ENCODE measurements around the gene ATG5.
"Not testable (repeated sequence)": the region's sequence is repeated elsewhere in the genome, so short reads cannot be mapped to it uniquely, and the experiment has no call there.

Gene ATG5

DNA sequence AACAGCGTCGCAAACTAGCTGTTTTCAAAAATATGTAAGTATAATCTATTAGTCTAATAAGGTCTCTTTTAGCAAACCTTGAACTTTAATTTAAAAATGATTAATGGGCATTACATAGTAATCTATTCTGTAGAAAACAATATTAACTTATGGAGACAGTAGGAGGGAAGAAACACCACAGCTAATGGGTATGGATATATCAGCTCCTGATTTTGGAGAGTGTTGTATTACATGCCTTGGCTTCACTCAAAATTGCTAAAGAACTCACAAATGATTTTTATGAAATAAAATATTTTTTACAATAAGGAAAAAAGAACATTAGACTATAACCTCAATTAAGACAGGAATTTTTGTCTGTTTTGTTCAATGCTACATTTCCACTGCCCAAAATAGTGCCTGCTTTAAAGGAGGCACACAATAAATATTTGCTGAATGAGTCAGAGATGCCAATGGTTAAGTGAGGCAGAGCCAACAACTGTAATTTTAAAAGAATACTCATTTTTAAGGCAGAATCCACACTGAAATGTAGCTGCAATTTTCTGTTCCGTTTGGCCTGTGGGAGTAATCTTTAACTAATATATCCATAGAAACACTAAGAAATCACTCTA is 15.7 kb downstream of the ATG5 start:
- no peak for DNase-seq

- DNase-seq: no peak
Observed at GRCh38 chr6:106308985-106309384, 16.6 kb downstream of the ATG5 start.

DNA sequence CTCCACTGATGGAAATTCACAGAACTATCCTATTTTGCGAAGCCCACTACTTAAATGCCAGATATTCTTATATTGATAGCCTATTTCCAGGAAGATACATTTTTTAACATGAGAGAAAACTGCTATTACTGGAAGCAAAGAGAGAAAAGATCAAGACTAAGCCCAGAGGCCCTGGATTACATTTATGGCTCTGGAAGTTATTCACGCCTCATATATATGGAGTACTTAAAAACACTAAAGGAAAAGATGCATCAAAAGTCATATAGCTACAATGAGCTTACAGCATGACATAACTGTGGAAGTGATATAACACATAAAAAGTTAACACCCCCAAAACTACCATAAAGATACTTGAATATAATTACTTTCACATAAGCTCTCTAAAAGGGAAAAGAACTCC is 19.8 kb downstream of the ATG5 start:
- no peak for DNase-seq

DNA sequence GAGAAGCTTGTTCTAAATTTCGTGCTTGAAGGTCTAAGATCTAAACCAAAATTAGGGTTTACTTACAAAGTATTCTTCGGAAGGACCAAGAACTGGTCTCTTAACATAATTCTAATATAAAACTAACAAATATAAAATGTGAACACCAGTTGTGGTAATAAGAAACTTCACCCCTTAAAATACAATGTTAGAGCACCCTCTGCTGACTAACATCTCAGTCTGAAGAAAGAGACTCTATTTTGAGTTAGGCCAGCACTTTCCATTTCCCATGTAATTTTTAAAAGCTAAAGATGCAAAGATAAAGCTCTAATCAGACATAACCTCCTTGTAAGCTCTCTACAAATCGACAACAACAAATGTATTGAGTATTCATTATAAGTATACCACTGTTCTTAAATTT is 24.6 kb downstream of the ATG5 start:
- no peak for DNase-seq

GRCh38 chr6:106300020-106300780 is 25.4 kb downstream of the ATG5 start:
- DNase-seq: no peak

- no peak for DNase-seq
Observed at GRCh38 chr6:106293116-106293515, 32.4 kb downstream of the ATG5 start.

- DNase-seq: no peak
Observed at GRCh38 chr6:106290954-106291353, 34.6 kb downstream of the ATG5 start.

DNA sequence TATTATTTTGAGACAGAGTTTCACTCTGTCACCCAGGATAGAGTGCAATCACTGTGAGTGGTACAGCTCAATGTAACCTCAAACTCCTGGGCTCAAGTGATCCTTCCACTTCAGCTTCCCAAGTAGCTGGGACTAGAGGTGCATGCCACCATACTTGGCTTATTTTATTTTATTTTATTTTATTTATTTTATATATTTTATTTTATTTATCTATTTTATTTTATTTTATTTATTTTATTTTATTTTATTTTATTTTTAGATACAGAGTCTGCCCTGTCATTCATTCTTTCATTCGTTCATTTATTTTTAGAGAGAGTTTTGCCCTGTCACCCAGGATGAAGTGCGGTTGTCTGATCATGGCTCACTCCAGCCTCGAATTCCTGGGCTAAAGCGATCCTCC is 35.5 kb downstream of the ATG5 start:
- DNase-seq: no peak

- DNase-seq: no peak
Observed at GRCh38 chr6:106287215-106287614, 38.3 kb downstream of the ATG5 start.

DNA sequence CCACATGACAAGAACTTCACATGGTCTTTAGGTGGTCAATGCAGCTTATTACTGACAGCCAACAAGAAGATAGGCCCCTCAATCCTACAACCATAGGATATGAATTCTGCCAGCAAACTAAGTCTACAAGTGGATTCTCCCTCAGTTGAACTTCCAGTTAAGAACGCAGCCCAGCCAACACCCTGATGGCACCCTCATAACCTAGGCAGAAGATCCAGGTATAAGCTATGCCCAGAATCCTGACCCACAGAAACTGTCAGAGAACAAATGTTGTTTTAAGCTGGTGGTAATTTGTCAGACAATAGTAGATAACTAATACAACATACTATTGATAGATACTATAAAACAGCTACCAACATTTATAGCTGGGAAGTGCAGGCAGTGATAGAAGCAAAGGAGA is 38.8 kb downstream of the ATG5 start:
- no peak for DNase-seq

DNA sequence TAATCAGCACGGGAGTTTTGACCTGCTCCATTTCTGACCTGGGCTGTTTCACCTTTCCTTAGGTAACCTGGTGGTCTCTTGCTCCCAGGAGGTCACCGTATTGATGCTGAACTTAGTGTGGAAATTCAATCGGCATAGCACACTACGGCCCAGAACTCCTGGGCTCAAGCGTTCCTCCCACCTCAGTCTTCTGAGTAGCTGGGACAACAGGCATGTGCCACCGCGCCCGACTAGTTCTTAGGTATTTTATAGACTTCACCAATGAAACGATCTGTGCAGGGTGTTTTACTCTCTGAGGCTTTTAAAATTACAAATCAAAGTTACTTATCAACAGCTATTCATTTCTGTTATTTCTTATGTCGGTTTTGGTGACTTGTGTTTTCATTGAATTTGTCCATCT is 42.1 kb downstream of the ATG5 start:
- no peak for DNase-seq

DNA sequence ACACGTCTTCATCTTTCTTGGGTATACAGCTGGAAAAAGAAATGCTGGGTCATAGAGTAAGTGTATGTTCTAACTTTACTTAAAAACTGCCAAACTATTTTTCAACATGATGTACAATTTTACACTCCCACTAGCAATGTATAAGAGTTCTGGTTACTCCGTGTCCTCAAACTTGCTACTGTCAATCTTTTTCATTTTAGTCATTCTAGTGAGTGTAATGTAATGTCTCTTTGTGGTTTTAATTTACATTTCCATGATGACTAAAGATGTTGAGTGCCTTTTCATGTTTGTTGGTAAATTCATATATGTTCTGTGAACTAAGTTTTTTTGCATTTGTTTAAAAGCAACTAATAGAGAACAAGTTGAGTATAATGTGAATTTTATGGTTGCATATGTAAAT is 43.9 kb downstream of the ATG5 start:
- no peak for DNase-seq

- no peak for DNase-seq
Observed at GRCh38 chr6:106281088-106281487, 44.5 kb downstream of the ATG5 start.

- no peak for DNase-seq
Observed at GRCh38 chr6:106279179-106279578, 46.4 kb downstream of the ATG5 start.

- no peak for DNase-seq
Observed at GRCh38 chr6:106275692-106276091, 49.9 kb downstream of the ATG5 start.

DNA sequence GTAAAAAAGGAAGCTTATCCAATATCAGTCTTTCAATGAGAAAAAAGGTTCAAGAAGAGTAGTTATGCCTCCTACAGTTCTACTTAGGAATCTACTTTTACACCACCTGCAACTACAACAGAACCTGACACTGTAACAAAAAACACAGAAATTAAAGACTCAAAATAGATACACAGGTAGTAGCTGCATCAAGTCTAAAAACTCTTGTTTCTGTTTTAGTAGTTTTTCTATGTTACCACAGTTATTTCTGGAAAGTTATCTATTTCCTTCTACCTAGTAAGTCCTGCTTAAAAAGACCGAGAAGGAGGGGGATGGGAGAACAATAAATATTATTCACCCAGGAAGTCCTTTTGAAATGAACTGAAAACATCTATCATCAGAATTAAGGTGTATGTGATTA is 52.5 kb downstream of the ATG5 start:
- no peak for DNase-seq

DNA sequence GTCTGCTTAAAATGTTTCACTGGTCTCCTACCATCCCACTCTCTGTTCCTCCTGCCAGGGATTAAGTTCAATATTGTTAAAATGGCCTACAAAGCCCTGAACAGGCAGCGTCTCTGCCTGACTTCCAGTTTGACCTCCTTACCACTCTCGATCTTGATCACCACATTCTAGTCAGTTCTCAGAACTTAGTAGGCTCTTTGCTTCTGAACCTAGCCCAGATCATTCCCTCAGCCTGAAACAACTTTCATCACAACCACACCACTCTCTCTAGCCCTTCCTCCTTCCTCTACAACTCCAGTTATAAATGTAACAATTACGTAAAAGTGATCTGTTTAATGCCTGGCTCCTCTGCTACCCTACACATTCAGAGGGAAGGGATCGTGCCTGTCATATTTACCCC is 53.3 kb downstream of the ATG5 start:
- no peak for DNase-seq

- no peak for DNase-seq
Observed at GRCh38 chr6:106270414-106270813, 55.1 kb downstream of the ATG5 start.

DNA sequence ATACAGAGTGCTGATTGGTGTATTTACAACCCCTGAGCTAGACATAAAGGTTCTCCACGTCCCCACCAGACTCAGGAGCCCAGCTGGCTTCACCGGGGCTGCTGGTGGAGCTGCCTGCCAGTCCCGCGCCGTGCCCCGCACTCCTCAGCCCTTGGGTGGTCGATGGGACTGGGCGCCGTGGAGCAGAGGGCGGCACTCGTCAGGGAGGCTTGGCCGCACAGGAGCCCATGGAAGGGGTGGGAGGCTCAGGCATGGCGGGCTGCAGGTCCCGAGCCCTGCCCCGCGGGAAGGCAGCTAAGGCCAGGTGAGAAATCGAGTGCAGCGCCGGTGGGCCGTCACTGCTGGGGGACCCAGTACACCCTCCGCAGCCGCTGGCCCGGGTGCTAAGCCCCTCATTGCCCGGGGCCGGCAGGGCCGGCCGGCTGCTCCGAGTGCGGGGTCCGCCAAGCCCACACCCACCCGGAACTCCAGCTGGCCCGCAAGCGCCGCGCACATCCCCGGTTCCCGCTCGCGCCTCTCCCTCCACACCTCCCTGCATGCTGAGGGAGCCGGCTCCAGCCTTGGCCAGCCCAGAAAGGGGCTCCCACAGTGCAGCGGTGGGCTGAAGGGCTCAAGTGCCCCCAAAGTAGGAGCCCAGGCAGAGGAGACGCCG is 56.2 kb downstream of the ATG5 start:
- DNase-seq: not testable (repeated sequence)

GRCh38 chr6:106268500-106268899 is 57.1 kb downstream of the ATG5 start:
- not testable (repeated sequence) for DNase-seq

GRCh38 chr6:106264433-106264832 is 61.1 kb downstream of the ATG5 start:
- not testable (repeated sequence) for DNase-seq

DNA sequence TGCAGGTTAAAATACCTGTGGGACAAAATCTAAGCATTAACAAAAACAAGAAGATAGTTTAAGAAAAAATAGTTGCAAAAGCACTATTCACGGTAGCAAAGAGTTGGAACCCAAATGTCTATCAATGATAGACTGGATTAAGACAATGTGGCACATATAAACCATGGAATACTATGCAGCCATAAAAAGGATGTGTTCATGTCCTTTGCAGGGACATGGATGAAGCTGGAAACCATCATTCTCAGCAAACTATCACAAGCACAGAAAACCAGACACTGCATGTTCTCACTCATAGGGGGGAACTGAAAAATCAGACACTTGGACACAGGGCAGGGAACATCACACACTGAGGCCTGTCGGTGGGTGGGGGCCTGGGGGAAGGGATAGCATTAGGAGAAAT is 65.8 kb downstream of the ATG5 start:
- DNase-seq: not testable (repeated sequence)

- DNase-seq: no peak
Observed at GRCh38 chr6:106258726-106259125, 66.8 kb downstream of the ATG5 start.

GRCh38 chr6:106257195-106257594 is 68.4 kb downstream of the ATG5 start:
- DNase-seq: no peak
